Measurements from ENCODE around the gene HID1. TPM values are rescaled to one million over a fixed set of nuclear protein-coding genes. Genes with fewer than 3 reads are reported as not detected.

The HID1 gene
- total RNA-seq, 3 donors from 2014 or later: 29.9 to 56.9 (median 47.4) TPM

DNA sequence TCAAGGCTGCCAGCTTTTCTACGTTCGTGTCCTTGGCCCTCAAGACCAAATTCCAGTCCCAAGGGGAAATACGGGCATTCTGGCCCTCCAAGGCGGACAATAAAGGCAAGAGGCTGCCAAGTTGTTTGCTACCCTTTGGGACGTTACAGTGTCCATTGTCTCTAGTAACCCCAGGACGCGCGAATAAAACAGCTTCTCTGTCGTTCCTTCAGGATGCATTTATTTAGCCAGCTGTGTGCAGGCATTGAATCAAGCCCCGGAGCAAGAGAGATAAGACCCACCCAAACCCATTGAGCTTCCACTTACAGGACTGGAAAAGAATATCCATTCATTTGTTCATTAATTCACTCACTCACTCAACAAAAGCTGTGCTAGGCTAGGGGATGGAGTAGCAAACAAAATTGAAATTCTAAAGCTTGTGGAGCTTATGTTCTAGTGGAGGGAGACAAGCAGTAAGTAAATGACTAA lies 40.6 kb upstream of the HID1 start:
- Histone ChIP-seq H3K4me1 (ENCODE audit: low read depth) (peaks cover 20% of the 10 kb centered on the region), H3K9me3 (no peaks in the 10 kb centered on the region), H3K4me3 (peak overlapping the region; percentile 49), H3K36me3 (ENCODE audit: low read depth) (no peaks in the 10 kb centered on the region)
- ATAC-seq (no peak), DNase-seq (no peak)
- TF ChIP-seq CTCF (IDR thresholded peaks at IDR 0.05): no peak
- intact Hi-C loops (cut with DNase I, micrococcal nuclease): no loop called here

DNA sequence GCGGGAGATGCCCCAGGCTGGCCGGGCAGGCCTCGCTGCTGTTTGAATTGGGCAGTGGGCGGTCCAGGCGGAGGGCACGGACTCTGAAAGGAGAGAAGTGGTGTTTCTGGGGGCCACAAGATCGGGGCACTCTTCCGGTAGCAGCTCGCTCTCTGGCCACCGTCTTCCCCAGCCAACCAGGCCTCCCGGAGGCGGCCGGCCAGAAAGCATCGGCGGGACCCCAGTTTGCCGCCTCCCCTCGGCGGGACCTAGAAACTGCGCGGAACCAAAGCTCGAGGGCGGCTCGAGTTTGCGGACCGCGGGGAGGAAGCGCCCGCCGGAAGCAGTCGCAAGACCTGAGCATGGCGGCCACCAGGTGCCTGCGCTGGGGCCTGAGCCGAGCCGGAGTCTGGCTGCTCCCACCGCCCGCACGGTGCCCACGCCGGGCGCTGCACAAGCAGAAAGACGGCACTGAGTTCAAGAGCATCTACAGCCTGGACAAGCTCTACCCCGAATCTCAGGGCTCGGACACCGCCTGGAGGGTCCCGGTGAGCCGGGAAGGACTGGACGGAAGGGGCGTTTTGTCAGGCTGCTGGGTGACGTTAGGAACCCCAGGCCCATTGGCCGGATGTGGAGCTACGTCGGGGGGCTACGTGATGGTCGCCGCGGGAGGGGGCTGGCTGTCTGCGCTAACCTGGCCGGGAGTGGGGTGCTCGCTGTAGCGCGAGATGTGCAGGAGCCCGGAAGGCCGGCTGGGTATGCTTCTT lies 40.0 kb upstream of the HID1 start, which contains the start of gene MRPL58:
MRPL58 (plus strand) TSS at position 325 of the 746 bp plus-strand sequence; CDS start at position 342, 17 bp downstream.
- Histone ChIP-seq H3K4me1 (ENCODE audit: low read depth) (peaks cover 20% of the 10 kb centered on the region), H3K36me3 (ENCODE audit: low read depth) (no peaks in the 10 kb centered on the region), H3K9me3 (no peaks in the 10 kb centered on the region), H3K4me3 (peak within 1 kb of the TSS; percentile 49)
- peak; percentile 80 to 88 (median 88) for DNase-seq
- peak; percentile 45 for TF ChIP-seq CTCF (IDR thresholded peaks at IDR 0.05)
- intact Hi-C loops (cut with DNase I, micrococcal nuclease): no loop called here
- peak; percentile 91 for ATAC-seq

DNA sequence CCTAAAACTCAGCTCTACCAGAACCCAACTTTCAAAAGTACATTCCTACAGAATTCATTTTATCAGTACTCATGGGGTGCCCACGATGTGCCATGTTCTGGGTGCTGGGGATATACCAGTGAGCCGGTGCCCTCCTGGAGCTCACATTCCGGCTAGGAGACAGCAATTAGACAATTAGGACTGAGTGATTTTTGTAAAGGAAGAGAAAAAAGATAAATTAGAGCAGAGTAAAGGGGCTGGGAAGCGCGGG lies 39.5 kb upstream of the HID1 start:
- DNase-seq: no peak
- intact Hi-C loops (cut with DNase I, micrococcal nuclease): no loop called here
- Histone ChIP-seq H3K9me3 (no peaks in the 10 kb centered on the region), H3K36me3 (ENCODE audit: low read depth) (no peaks in the 10 kb centered on the region), H3K4me3 (no peak overlapping the region), H3K4me1 (ENCODE audit: low read depth) (peaks cover 20% of the 10 kb centered on the region)
- no peak for TF ChIP-seq CTCF (IDR thresholded peaks at IDR 0.05)
- no peak for ATAC-seq

- H3K9me3 ChIP-seq: no peaks in the 10 kb centered on the region
- intact Hi-C loops (cut with DNase I, micrococcal nuclease): no loop called here
- TF ChIP-seq CTCF (IDR thresholded peaks at IDR 0.05): no peak
- H3K36me3 ChIP-seq (ENCODE audit: low read depth): no peaks in the 10 kb centered on the region
- peaks cover 20% of the 10 kb centered on the region for H3K4me1 ChIP-seq (ENCODE audit: low read depth)
- ATAC-seq (peak; percentile 62), DNase-seq (peak in 2 of 3 donors; percentile 56 to 76)
- H3K4me3 ChIP-seq: no peak overlapping the region
Measured at GRCh38 chr17:75011401-75012095, 39.0 kb upstream of the HID1 start.

DNA sequence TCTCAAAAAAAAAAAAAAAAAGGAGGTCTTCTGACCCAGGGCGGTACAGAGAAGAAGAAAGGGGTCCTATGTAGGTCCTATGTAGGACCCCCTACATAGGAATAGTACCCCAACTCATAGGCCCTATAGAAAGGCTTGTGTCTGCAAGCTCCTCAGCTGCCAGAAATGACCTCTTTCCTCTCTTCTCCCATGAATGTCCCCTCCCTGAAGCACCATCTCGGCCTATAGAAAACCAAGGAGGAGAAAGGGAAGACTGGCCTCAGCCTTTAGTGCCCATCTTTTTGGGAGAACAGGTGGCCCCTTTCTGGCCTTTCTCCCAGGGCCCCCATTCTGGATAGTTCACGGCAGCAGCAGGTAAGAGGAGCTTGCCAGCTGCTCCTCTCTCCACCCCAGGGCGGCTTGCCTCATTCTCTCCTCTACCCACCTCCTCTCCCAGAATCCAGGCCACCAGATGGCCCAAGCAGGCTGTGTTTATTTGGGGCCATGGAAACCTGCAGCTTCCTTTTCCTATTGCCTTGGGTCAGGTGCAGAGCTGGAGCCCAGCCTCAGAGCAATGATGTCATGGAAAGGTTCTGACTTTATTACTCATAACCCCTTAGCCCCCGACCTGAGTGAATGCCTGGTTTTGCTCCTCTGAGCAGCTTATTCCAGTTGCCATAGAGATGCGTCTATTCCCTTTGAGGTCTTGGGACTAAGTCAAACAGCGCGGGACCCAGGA lies 38.3 kb upstream of the HID1 start:
- no peak overlapping the region for H3K4me3 ChIP-seq
- DNase-seq (peak; percentile 57 to 64 (median 61)), ATAC-seq (peak; percentile 63)
- H3K36me3 ChIP-seq (ENCODE audit: low read depth): no peaks in the 10 kb centered on the region
- H3K9me3 ChIP-seq: no peaks in the 10 kb centered on the region
- peaks cover 20% of the 10 kb centered on the region for H3K4me1 ChIP-seq (ENCODE audit: low read depth)
- no peak for TF ChIP-seq CTCF (IDR thresholded peaks at IDR 0.05)
- intact Hi-C loops (cut with DNase I, micrococcal nuclease): no loop called here

Measured in mucosa of descending colon (tissue), 3 donors.